ENCODE results near the gene RPS6KA2.

The RPS6KA2 gene

GRCh38 chr6:166618866-166619761 is 7.9 kb downstream of the RPS6KA2 start:
- H3K27ac ChIP-seq = no peak overlapping the region
- TF ChIP-seq ZFX (IDR thresholded peaks at IDR 0.05) (no peak), CTCF (conservative IDR thresholded peaks at IDR 0.05) (no peak)

DNA sequence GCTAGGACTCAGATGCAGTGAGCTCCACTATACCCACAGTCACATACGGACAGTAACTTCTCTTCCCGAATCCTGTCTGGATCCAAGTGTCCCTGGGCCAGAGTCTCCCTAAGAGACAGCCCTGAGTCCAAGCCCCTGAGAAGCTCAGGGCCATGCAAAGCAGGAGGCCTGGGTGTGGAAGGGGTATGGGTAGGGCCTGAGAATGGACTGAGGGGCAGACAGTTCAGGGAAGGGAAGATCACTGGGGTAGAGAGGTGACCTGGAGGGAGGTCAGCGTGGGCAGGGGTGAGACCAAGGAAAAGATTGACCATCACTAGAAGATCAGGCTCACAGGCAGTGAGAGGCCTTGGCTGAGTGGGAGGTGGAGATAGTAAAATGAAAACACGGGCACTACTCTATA is 8.8 kb downstream of the RPS6KA2 start:
- no peak overlapping the region for H3K27ac ChIP-seq
- TF ChIP-seq ZFX (IDR thresholded peaks at IDR 0.05) (no peak), CTCF (conservative IDR thresholded peaks at IDR 0.05) (no peak)

GRCh38 chr6:166617359-166617758 is 9.7 kb downstream of the RPS6KA2 start:
- TF ChIP-seq CTCF (conservative IDR thresholded peaks at IDR 0.05) (no peak), ZFX (IDR thresholded peaks at IDR 0.05) (no peak)
- no peak overlapping the region for H3K27ac ChIP-seq

DNA sequence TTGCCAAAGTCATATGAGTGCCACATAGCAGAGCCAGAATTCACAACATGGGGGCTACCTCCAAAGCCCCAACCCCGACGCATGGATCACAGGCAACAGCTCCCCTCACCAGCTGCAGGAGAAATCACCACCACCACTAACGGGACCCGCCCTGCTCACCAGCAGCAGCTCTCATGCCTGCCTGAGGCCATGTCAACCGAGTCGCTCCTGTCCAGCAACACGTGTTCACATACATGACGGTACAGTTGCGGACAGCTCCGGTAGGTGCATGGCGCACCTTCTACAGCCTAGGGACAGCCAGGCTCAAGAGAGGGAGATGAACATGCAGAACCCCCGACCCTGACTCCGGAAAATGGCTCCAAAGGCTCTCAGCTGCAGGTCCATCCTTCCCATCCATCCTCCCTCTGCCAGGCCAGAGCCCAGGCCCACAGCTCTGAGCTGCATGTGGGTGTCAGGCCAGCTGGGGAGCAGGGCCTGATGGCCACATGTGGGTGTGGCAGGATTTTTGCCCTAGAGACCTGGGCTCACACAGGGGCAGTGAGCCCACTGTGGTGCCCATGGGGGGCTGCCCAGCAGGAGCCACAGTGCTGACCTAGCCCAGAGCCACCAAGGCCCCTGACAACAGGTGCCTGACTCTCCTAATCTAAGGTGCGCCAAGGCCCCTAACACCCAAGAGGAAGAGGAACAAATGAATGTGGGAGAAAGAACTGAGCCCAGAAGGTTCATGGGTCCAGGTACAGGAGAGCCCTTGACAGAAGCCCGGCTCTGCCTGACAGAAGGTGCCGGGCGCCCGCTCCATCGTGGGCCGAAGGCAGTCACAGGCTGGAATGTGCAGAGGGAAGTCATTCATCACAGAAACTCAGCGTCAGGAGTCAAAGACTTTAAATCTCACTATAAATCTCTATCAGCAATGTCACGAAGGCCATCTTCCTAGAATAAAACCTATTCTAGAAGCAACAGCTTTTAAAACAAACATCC is 10.5 kb downstream of the RPS6KA2 start:
- no peak overlapping the region for H3K27ac ChIP-seq
- TF ChIP-seq CTCF (conservative IDR thresholded peaks at IDR 0.05) (no peak), ZFX (IDR thresholded peaks at IDR 0.05) (no peak)

DNA sequence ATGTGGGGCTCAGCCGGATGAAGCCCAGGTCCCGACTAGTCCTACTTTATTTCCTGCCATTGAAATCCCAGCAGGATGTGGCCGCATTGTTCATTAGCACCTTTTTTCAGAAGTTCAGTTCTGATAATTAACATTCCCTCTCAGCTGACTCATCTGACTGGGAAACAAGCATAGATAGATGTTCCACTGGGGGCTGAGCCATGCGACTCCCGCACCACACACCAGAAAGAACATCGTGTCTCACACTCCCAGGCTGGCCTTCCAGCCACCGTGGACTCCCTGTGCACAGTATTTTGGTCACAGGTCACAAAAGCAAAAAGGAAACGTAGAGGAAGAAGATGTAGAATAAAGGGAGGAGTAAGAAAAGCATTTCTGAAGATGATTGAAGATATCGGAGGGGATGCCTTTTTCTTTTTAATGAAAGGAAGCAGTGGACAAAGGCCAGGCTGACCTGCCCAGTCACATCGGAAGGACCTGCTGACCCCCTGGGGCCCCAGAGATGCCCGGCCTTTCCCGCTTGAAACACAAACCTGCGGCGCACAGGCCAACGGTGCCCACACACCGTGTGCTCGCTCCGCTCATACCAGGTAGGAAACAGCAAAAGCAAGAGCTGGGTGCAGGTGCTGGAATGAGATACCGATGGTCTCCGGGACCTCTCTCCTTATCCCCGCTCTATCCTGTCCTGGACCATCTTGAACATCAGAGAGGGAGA is 11.8 kb downstream of the RPS6KA2 start:
- H3K27ac ChIP-seq = no peak overlapping the region
- TF ChIP-seq ZFX (IDR thresholded peaks at IDR 0.05) (no peak), CTCF (conservative IDR thresholded peaks at IDR 0.05) (no peak)

- no peak overlapping the region for H3K27ac ChIP-seq
- TF ChIP-seq CTCF (conservative IDR thresholded peaks at IDR 0.05) (no peak), ZFX (IDR thresholded peaks at IDR 0.05) (no peak)
These were observed 12.5 kb downstream of the RPS6KA2 start for GRCh38 chr6:166614589-166614988.

Data from C4-2B (cell line).